ENCODE measurements around the gene LRRC4. TPM values are rescaled to one million over a fixed set of nuclear protein-coding genes. Genes with fewer than 3 reads are reported as not detected.
A peak's percentile ranks its signal among the peaks of the same experiment; 100 is the strongest.

LRRC4 gene
- total and polyA plus RNA-seq, 8 donors = 5.7 to 24.4 (median 13.8) TPM

DNA sequence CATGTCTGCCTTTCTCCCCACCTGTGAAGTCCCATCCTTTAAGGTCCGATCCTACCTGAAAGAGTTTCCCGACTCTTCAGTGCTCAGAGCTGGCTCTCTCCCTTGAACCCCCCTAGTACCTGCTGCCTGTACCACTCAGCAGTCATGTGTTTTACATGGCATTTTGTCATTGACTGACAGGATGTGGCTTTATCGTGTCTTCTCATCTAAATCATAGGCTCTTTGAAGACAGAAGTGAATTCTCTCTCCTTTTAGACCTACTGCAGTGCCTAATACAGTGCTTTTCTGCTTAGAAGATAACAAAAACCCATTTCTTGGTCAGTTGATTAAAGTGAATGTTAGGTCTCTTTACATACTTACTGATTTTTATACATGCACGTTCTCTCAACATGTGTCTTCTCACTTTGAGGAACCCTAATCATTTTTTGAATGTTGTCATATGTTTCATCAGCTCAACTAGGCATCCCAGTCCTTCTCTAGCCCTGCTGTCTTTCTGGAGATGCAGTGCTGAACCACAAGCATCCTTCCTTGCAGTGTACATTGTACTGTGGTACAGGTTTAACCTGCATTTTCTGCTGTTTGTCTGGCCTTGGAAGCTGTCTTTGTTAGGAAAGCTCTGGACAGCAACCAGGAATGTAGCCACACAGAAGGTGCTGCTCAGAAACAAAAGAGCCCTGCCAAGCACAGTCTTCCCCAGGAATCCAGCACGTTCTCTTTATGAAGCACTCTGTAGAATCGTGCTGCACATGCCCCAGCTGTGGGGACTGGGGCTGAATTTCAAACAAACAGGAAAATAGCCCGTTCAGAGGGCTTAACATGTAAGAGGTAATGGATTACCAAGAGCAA lies 28.1 kb upstream of the LRRC4 start:
- intact Hi-C loops (cut with DNase I) = no loop called here
- TF ChIP-seq, protein P1, sequence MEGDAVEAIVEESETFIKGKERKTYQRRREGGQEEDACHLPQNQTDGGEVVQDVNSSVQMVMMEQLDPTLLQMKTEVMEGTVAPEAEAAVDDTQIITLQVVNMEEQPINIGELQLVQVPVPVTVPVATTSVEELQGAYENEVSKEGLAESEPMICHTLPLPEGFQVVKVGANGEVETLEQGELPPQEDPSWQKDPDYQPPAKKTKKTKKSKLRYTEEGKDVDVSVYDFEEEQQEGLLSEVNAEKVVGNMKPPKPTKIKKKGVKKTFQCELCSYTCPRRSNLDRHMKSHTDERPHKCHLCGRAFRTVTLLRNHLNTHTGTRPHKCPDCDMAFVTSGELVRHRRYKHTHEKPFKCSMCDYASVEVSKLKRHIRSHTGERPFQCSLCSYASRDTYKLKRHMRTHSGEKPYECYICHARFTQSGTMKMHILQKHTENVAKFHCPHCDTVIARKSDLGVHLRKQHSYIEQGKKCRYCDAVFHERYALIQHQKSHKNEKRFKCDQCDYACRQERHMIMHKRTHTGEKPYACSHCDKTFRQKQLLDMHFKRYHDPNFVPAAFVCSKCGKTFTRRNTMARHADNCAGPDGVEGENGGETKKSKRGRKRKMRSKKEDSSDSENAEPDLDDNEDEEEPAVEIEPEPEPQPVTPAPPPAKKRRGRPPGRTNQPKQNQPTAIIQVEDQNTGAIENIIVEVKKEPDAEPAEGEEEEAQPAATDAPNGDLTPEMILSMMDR (IDR thresholded peaks at IDR 0.05) = no peak
- no peak for ATAC-seq

DNA sequence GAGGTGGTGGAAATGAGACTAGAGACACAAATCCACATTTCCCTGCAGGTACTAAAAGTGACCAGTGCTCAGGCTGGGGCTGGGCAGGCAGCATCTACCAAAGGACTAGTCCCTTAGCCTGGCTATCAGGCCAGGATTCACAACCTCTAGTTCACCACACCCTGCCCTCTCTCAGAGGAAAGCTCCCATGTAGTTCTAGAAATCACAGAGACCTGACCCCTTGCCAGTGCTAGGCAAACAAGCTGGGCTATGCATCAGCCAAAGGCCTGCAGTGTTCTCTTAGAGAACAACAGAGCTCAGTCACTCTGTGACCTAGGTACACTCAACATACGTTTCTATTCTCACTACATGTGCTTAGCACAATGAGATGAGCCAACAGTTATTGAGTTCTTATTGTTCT lies 26.7 kb upstream of the LRRC4 start:
- no peaks in the 10 kb centered on the region for H3K9me3 ChIP-seq
- DNase-seq (no peak), ATAC-seq (no peak)
- H3K4me3 ChIP-seq = no peak overlapping the region
- peaks cover 0 to 26% of the 10 kb centered on the region in 2 donors for H3K36me3 ChIP-seq
- intact Hi-C loops (cut with DNase I) = no loop called here
- peaks cover 0 to 6% of the 10 kb centered on the region in 2 donors for H3K4me1 ChIP-seq
- no peak overlapping the region for H3K27ac ChIP-seq
- TF ChIP-seq, protein P1 (IDR thresholded peaks at IDR 0.05) = no peak
- H3K27me3 ChIP-seq = no peaks in the 10 kb centered on the region

More for the DNA sequence above, 28.1 kb upstream of the LRRC4 start:
- H3K9me3 ChIP-seq = no peaks in the 10 kb centered on the region
- H3K36me3 ChIP-seq = peaks cover 0 to 20% of the 10 kb centered on the region in 2 donors
- H3K27me3 ChIP-seq = no peaks in the 10 kb centered on the region
- no peak overlapping the region for H3K4me3 ChIP-seq
- H3K4me1 ChIP-seq = no peaks in the 10 kb centered on the region
- DNase-seq = peak in 1 of 4 donors; percentile 32
- H3K27ac ChIP-seq = no peak overlapping the region

DNA sequence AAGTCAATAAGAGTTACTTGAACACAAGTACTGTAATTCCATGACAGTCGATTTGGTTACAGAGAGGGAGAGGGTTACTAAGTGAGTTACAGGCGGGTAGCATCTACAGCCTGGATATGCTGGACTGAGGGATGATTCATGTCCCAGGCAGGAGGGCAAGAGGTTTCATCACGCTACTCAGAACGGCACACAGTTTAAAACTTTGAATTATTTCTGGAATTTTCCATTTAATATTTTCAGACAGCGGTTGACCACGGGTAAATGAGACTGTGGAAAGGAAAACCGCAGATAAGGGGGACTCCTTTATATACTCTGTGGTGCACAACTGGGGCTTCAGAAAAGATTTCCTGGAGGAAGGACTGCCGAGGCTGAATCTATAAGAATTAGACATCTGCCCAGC lies 25.7 kb upstream of the LRRC4 start:
- H3K9me3 ChIP-seq = no peaks in the 10 kb centered on the region

DNA sequence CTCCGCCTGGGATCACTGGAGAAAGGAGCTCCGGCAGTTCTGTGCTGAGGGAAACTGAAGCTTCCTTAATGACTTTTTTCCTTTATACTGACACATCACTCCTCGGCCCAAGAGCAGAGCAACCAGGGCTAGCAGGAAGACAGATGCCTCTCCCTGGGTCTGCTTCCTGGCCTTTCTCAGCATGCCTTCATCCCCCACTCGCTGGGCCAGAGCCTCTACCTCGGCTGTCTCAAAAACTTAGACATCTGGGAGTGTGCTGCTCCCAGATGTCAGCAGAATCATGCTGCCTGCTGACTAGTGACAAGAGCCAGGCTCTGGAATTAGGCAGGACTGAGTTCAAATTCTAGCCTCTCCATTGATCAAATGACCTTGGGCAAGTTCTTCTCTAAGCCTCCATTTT lies 24.4 kb upstream of the LRRC4 start:
- no peaks in the 10 kb centered on the region for H3K27me3 ChIP-seq
- no peak overlapping the region for H3K4me3 ChIP-seq
- intact Hi-C loops (cut with DNase I) = no loop called here
- peaks cover 0 to 13% of the 10 kb centered on the region in 2 donors for H3K4me1 ChIP-seq
- no peak overlapping the region for H3K27ac ChIP-seq
- peaks cover 0 to 20% of the 10 kb centered on the region in 2 donors for H3K36me3 ChIP-seq
- DNase-seq (no peak), ATAC-seq (no peak)
- no peaks in the 10 kb centered on the region for H3K9me3 ChIP-seq
- TF ChIP-seq, protein P1 (IDR thresholded peaks at IDR 0.05) = no peak

More for the DNA sequence above, 25.7 kb upstream of the LRRC4 start:
- Histone ChIP-seq H3K27me3 (no peaks in the 10 kb centered on the region), H3K4me1 (peaks cover 0 to 13% of the 10 kb centered on the region in 2 donors), H3K36me3 (peaks cover 0 to 26% of the 10 kb centered on the region in 2 donors), H3K4me3 (no peak overlapping the region), H3K27ac (no peak overlapping the region)
- ATAC-seq = peak; percentile 39
- intact Hi-C loops (cut with DNase I) = no loop called here
- TF ChIP-seq, protein P1 (IDR thresholded peaks at IDR 0.05) = no peak
- DNase-seq = no peak

DNA sequence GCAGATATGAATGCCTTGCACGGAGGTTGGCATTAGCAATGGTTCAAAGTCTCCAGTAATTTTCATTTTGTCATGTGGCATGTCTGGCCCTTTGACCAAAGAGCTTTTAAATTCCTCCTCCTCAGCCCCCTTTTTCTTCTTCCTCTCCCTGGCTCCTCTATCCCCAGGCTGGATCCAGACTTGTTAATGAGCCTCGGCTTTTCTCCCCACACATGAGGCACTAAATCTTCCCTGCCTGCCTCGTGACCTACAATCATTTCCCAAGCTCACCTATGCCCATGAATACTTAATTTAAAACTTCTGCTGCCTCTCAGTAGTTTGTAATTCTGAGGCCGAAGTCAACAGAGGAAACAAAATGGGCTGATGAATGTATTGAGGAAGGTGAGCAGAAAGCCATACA lies 23.3 kb upstream of the LRRC4 start:
- Histone ChIP-seq H3K4me1 (peaks cover 0 to 13% of the 10 kb centered on the region in 2 donors), H3K4me3 (no peak overlapping the region), H3K36me3 (peaks cover 0 to 20% of the 10 kb centered on the region in 2 donors), H3K9me3 (no peaks in the 10 kb centered on the region), H3K27ac (no peak overlapping the region), H3K27me3 (no peaks in the 10 kb centered on the region)
- ATAC-seq (no peak), DNase-seq (no peak)
- intact Hi-C loops (cut with DNase I) = no loop called here
- TF ChIP-seq, protein P1 (IDR thresholded peaks at IDR 0.05) = no peak
